Heart left ventricle (tissue), 13 donors: ENCODE measurements around the gene MTF1.

Source experiments
- POLR2A ChIP-seq, 2 donors: fragments of 450-650 bp; IDR thresholded peaks; one replicate each; pipeline ENCODE4 v1.6.1; 2017; ENCODE audit warnings: antibody characterized with exemption in 2 of 2, mild to moderate bottlenecking in 2 of 2, moderate library complexity in 2 of 2
- TF ChIP-seq, protein P1 (sequence below), 12 donors: fragments of 200-600 bp; sonication (generic) in 4 of 12; IDR thresholded peaks; one replicate each; pipeline versions ENCODE4 v1.5.0 to v1.8.0; 2018 to 2022; ENCODE audit warnings: antibody characterized with exemption in 12 of 12, mild to moderate bottlenecking in 5 of 12
- donor health status: ischemic (EF 13 %, LVEDD 7.1; RV severe dilation, severe dysfunction).
- donor health status: DM: no; HTN: yes; CAD: no.
- donor health status: DM: no; HTN: no; CAD: no.
- donor health status: ischemic (EF 25% LVEDD 6.9; RV normal size, moderate dysfunction).
- donor health status: ischemic (EF 25% LVEDD 5.7; RV mildly dilated, moderate dysfunction).
- donor health status: ischemic (EF 35%, LVEDD 5.7; RV mildly dilated, moderate dysfunction).
- donor health status: nonischemic (EF 11% LVEDD 7.7; RV severe dilation, severe dysfunction).
- donor health status: DM: yes; HTN: yes; CAD: no.
- donor health status: PGD.
- donor health status: ischemic (EF 29% LVEDD 5.4; RV normal size, mild dysfunction).
- donor health status: nonischemic (EF 23%, LVEDD 6.1; RV moderate dilation, normal function).

DNA sequence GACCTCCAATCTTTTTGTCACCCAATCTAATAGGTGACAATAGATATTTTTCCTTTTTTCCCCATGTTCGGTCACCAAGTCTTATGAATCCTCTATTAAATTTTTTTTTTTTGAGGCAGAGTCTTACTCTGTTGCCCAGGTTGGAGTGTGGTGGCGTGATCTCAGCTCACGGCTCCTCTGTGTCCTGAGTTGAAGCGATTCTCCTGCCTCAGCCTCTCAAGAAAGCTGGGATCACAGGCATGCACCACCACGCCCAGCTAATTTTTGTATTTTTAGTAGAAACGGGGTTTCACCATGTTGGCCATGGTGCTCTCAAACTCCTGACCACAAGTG, 42.5 kb upstream of the MTF1 start:
- TF ChIP-seq, protein P1, sequence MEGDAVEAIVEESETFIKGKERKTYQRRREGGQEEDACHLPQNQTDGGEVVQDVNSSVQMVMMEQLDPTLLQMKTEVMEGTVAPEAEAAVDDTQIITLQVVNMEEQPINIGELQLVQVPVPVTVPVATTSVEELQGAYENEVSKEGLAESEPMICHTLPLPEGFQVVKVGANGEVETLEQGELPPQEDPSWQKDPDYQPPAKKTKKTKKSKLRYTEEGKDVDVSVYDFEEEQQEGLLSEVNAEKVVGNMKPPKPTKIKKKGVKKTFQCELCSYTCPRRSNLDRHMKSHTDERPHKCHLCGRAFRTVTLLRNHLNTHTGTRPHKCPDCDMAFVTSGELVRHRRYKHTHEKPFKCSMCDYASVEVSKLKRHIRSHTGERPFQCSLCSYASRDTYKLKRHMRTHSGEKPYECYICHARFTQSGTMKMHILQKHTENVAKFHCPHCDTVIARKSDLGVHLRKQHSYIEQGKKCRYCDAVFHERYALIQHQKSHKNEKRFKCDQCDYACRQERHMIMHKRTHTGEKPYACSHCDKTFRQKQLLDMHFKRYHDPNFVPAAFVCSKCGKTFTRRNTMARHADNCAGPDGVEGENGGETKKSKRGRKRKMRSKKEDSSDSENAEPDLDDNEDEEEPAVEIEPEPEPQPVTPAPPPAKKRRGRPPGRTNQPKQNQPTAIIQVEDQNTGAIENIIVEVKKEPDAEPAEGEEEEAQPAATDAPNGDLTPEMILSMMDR (IDR thresholded peaks at IDR 0.05), result no peak
- no peak for TF ChIP-seq POLR2A (IDR thresholded peaks at IDR 0.05)
